Hepatocyte (in vitro differentiated cells): ENCODE data around the gene SLC25A48. TPM values are rescaled to one million over a fixed set of nuclear protein-coding genes. Genes with fewer than 3 reads are reported as not detected.

ENCODE experiments used
- DNase-seq: peaks from one replicate; pipeline ENCODE4 v3.0.0-alpha.2; 2016; ENCODE audit warnings: low spot score
- H2AFZ ChIP-seq: fragments of 200-600 bp; sonication (generic); 2 replicates; pipeline ENCODE4 v1.6.0; 2016; ENCODE audit warnings: antibody characterized with exemption, mild to moderate bottlenecking
- H3K27ac ChIP-seq: fragments of 200-600 bp; sonication (generic); 2 replicates; pipeline ENCODE4 v1.5.1; 2016; ENCODE audit warnings: mild to moderate bottlenecking
- H3K27me3 ChIP-seq: fragments of 200-600 bp; sonication (generic); 2 replicates; pipeline ENCODE4 v1.6.1; 2016
- H3K36me3 ChIP-seq: fragments of 200-600 bp; sonication (generic); replicated peaks from 2 replicates; pipeline ENCODE4 v1.5.1; 2016; ENCODE audit warnings: low read depth; ENCODE audit not compliant: insufficient read depth
- H3K4me1 ChIP-seq: fragments of 200-600 bp; sonication (generic); 2 replicates; pipeline ENCODE4 v1.5.1; 2016; ENCODE audit warnings: mild to moderate bottlenecking, moderate library complexity; ENCODE audit not compliant: insufficient read depth
- H3K4me2 ChIP-seq: fragments of 200-600 bp; sonication (generic); 2 replicates; pipeline ENCODE4 v1.6.0; 2016
- H3K4me3 ChIP-seq: fragments of 200-600 bp; sonication (generic); 2 replicates; pipeline ENCODE4 v1.5.1; 2016; ENCODE audit warnings: mild to moderate bottlenecking
- H3K79me2 ChIP-seq: fragments of 200-600 bp; sonication (generic); 2 replicates; pipeline ENCODE4 v1.6.0; 2017; ENCODE audit warnings: mild to moderate bottlenecking
- H3K9me2 ChIP-seq: fragments of 200-600 bp; sonication (generic); replicated peaks from 2 replicates; pipeline ENCODE4 v1.6.0; 2017; ENCODE audit warnings: mild to moderate bottlenecking; ENCODE audit not compliant: insufficient read depth
- H3K9me3 ChIP-seq: fragments of 200-600 bp; sonication (generic); 2 replicates; pipeline ENCODE4 v1.5.1; 2016; ENCODE audit warnings: low read depth, mild to moderate bottlenecking
- H4K20me1 ChIP-seq: fragments of 200-600 bp; sonication (generic); 2 replicates; pipeline ENCODE4 v1.6.0; 2016; ENCODE audit warnings: mild to moderate bottlenecking; ENCODE audit not compliant: insufficient read depth, poor library complexity, severe bottlenecking
- EZH2 ChIP-seq: fragments of 200-600 bp; sonication (generic); IDR thresholded peaks from 2 replicates; pipeline ENCODE4 v1.6.1; 2016; ENCODE audit warnings: antibody characterized with exemption, mild to moderate bottlenecking, borderline replicate concordance
- EZH2phosphoT487 ChIP-seq: fragments of 200-600 bp; sonication (generic); IDR thresholded peaks from one replicate; pipeline ENCODE4 v1.6.1; 2018; ENCODE audit warnings: antibody characterized with exemption, mild to moderate bottlenecking, low read depth, moderate library complexity; ENCODE audit not compliant: unreplicated experiment, severe bottlenecking
- WGBS: methylation state at CpG from one replicate; pipeline ENCODE4 v1.1.6; 2016; ENCODE audit warnings: low lambda C conversion rate; ENCODE audit errors: missing lambda C conversion rate; 5-methylcytosine and 5-hydroxymethylcytosine counted together
- polyA plus RNA-seq: library from polyadenylated mRNA; unstranded; fragments of >200 nt; fragmentation: Nextera tagmentation; extraction: Ambion mirVana; gene quantifications from 2 replicates; pipeline ENCODE4 v1.2.1, GENCODE V29; 2016
- total RNA-seq: library from RNA; depleted of rRNA; stranded (reverse); fragments of >200 nt; gene quantifications from 2 replicates; pipeline ENCODE4 v1.2.3, GENCODE V29; 2014
- TF ChIP-seq, protein P1 (sequence below): fragments of 200-600 bp; sonication (generic); IDR thresholded peaks from 2 replicates; pipeline ENCODE4 v1.5.1; 2016; ENCODE audit warnings: antibody characterized with exemption, mild to moderate bottlenecking; ENCODE audit not compliant: poor library complexity

SLC25A48 gene
- total and polyA plus RNA-seq, 2 experiments from 2014 or later: 0.79 to 1.0 TPM

GRCh38 chr5:135831851-135832555, 2.5 kb upstream of the SLC25A48 start:
- no peak overlapping the region for H3K4me3 ChIP-seq
- no peaks in the 10 kb centered on the region for H3K9me3 ChIP-seq
- peaks cover 58% of the 10 kb centered on the region for H3K27me3 ChIP-seq
- H4K20me1 ChIP-seq: no peaks in the 10 kb centered on the region
- no peaks in the 10 kb centered on the region for H3K36me3 ChIP-seq
- H3K27ac ChIP-seq: no peak overlapping the region
- TF ChIP-seq EZH2 (no peak), EZH2phosphoT487 (no peak)
- TF ChIP-seq, protein P1, sequence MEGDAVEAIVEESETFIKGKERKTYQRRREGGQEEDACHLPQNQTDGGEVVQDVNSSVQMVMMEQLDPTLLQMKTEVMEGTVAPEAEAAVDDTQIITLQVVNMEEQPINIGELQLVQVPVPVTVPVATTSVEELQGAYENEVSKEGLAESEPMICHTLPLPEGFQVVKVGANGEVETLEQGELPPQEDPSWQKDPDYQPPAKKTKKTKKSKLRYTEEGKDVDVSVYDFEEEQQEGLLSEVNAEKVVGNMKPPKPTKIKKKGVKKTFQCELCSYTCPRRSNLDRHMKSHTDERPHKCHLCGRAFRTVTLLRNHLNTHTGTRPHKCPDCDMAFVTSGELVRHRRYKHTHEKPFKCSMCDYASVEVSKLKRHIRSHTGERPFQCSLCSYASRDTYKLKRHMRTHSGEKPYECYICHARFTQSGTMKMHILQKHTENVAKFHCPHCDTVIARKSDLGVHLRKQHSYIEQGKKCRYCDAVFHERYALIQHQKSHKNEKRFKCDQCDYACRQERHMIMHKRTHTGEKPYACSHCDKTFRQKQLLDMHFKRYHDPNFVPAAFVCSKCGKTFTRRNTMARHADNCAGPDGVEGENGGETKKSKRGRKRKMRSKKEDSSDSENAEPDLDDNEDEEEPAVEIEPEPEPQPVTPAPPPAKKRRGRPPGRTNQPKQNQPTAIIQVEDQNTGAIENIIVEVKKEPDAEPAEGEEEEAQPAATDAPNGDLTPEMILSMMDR: no peak
- H3K4me2 ChIP-seq: no peak overlapping the region
- no peaks in the 10 kb centered on the region for H3K9me2 ChIP-seq
- H2AFZ ChIP-seq: no peak overlapping the region
- no peak for DNase-seq
- no peaks in the 10 kb centered on the region for H3K4me1 ChIP-seq
- 81% methylated on average over 12 of the region's 12 CpGs for WGBS
- no peaks in the 10 kb centered on the region for H3K79me2 ChIP-seq

DNA sequence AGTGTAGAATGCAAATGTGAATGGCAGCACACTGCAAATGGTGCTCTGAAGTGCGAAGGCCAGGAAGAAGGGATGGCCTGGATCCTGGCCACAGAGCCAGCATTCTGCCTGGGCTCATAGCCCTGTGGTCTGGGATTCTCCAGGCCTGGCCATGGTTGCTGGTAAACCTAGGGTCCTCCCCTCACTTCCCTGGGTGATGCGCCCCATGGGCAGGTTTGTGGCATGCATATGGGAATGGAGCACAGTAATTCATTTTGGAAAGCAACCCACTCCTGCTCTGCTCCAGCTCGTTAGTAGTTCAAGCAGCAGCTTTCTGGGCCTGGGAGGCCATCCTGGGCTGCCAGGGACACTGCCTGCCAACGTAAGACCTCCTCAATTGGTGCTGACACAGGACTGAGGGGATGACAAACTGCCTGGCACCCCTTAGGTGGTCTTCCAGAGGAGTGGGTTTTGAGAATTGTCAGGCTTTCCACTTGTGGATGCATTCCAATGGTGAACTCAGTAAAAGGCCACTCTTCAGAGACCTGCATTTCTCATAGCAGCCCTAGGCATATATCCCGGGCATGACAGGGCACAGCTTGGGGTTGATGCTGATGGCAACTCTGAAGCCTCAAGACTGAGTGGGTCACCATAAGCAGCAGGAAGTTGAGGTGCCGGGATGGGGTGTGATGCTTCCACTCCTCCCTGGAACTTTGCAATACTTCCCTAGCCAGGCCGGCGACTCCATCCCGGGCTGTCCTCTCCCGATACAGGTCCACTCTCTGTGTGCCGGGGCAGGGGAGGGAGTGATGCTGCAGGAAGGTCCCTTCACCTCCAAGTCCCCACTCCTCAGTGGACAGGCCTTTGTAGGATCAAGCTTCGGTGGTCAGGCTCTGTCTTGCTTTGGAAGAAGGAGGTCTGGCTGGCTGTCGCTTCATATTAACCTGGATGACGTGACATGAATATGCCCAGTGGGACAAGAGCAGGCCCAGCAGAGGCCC, 1.2 kb upstream of the SLC25A48 start:
- H3K27me3 ChIP-seq: peaks cover 62% of the 10 kb centered on the region
- no peaks in the 10 kb centered on the region for H3K79me2 ChIP-seq
- TF ChIP-seq, protein P1: no peak
- TF ChIP-seq EZH2 (no peak), EZH2phosphoT487 (no peak)
- no peaks in the 10 kb centered on the region for H3K36me3 ChIP-seq
- H3K4me1 ChIP-seq: no peaks in the 10 kb centered on the region
- H3K27ac ChIP-seq: no peak overlapping the region
- 94% methylated on average over 14 of the region's 14 CpGs for WGBS
- no peaks in the 10 kb centered on the region for H3K9me3 ChIP-seq
- H2AFZ ChIP-seq: no peak overlapping the region
- DNase-seq: no peak
- no peak overlapping the region for H3K4me3 ChIP-seq
- H3K9me2 ChIP-seq: no peaks in the 10 kb centered on the region
- H3K4me2 ChIP-seq: no peak overlapping the region
- no peaks in the 10 kb centered on the region for H4K20me1 ChIP-seq

GRCh38 chr5:135833961-135834638, 363 bp upstream of the SLC25A48 start:
- Histone ChIP-seq H3K4me3 (peak overlapping the region; percentile 68), H3K9me2 (no peaks in the 10 kb centered on the region), H4K20me1 (no peaks in the 10 kb centered on the region), H3K9me3 (no peaks in the 10 kb centered on the region), H3K36me3 (no peaks in the 10 kb centered on the region), H3K4me2 (peak overlapping the region; percentile 100), H3K79me2 (no peaks in the 10 kb centered on the region), H3K4me1 (no peaks in the 10 kb centered on the region), H3K27me3 (peaks cover 62% of the 10 kb centered on the region), H2AFZ (peak overlapping the region; percentile 79), H3K27ac (no peak overlapping the region)
- no peak for DNase-seq
- WGBS: 36% methylated on average over 16 of the region's 16 CpGs
- TF ChIP-seq, protein P1: no peak
- TF ChIP-seq EZH2 (no peak), EZH2phosphoT487 (no peak)
